ENCODE data around the gene TCF7L2.

GRCh38 chr10:112950714-112951358 is 789 bp downstream of the TCF7L2 start:
- no peak for TF ChIP-seq CTCF (conservative IDR thresholded peaks at IDR 0.05; ENCODE audit: low read length)
- TF ChIP-seq EZH2phosphoT487 (IDR thresholded peaks at IDR 0.05; ENCODE audit: borderline replicate concordance, low read depth, low read length) = no peak
